ENCODE data around the gene OBSCN. TPM values are rescaled to one million over a fixed set of nuclear protein-coding genes. Genes with fewer than 3 reads are reported as not detected.

Gene OBSCN
- total and polyA plus RNA-seq, 2 experiments from 2014 or later: 1.1 to 5.2 TPM

DNA sequence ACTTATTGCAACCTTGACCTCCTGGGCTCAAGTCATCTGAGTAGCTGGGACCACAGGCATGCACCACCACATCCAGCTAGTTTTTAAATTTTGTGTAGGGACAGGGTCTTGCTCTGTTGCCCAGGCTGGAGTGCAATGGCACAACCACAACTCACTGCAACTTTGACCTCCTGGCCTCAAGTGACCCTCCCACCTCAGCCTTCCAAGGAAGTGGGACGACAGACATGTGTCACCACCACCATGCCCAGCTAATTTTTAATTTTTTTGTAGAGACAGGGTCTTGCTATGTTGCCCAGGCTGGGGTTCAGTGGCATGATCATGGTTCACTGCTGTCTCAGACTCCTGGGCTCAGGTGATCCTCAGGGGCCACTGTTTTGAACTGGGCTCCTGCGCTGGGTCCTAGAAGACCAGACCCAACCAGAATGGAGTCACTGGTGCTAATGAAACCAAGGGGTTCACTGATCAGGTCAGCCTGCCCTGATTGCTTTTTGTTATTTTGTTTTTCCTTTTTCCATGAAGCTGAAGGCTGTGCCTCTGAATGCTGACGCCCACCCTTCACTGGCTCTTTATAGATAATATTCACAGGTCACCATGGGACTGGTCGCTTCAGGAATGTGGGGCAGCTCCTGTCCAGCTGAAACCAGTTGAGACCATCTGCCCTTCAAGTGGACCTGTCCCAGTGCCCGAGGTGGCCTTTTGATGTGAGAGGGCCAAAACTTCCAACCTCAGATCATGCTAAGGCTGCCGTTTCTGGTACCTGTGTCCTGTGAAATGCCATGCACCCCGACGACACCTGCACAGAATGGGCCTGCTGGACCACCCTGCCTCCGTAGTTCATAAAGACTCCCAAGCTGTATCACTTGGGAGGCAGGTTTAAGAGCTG lies 203.9 kb downstream of the OBSCN start:
- H3K36me3 ChIP-seq (ENCODE audit: low read depth): peaks cover 3% of the 10 kb centered on the region; the same call in 1 of the 2 replicates
- no peaks in the 10 kb centered on the region for H3K9me2 ChIP-seq (ENCODE audit: insufficient read depth)
- no peak for DNase-seq
- H3K27ac ChIP-seq: no peak overlapping the region
- H3K4me1 ChIP-seq (ENCODE audit: insufficient read depth): peaks cover 14% of the 10 kb centered on the region
- no peak overlapping the region for H3K4me3 ChIP-seq
- H3K9ac ChIP-seq: no peak overlapping the region
- 94% methylated on average over 9 of the region's 9 CpGs for WGBS, 2 experiments (ENCODE audit: low coverage in 1 of 2, low lambda C conversion rate in 2 of 2, missing lambda C conversion rate in 2 of 2)
- TF ChIP-seq EZH2 (IDR thresholded peaks at IDR 0.05; ENCODE audit: insufficient read depth, poor library complexity, severe bottlenecking): no peak
- no peak for TF ChIP-seq EZH2phosphoT487 (IDR thresholded peaks at IDR 0.05; ENCODE audit: insufficient read depth, low read depth)
- H2AFZ ChIP-seq: no peak overlapping the region
- in situ Hi-C loops (cut with MboI): no loop called here
- H3K27me3 ChIP-seq (replicated peaks; ENCODE audit: insufficient read depth): peaks cover 13% of the 10 kb centered on the region
- no peaks in the 10 kb centered on the region for H3F3A ChIP-seq (ENCODE audit: insufficient read depth)
- H3K4me2 ChIP-seq (ENCODE audit: unreplicated experiment): no peak overlapping the region
- peaks cover 12% of the 10 kb centered on the region for H3K79me2 ChIP-seq (ENCODE audit: insufficient read depth)
- no peaks in the 10 kb centered on the region for H4K20me1 ChIP-seq (ENCODE audit: insufficient read depth)
- no peaks in the 10 kb centered on the region for H3K9me3 ChIP-seq (ENCODE audit: low read depth)

DNA sequence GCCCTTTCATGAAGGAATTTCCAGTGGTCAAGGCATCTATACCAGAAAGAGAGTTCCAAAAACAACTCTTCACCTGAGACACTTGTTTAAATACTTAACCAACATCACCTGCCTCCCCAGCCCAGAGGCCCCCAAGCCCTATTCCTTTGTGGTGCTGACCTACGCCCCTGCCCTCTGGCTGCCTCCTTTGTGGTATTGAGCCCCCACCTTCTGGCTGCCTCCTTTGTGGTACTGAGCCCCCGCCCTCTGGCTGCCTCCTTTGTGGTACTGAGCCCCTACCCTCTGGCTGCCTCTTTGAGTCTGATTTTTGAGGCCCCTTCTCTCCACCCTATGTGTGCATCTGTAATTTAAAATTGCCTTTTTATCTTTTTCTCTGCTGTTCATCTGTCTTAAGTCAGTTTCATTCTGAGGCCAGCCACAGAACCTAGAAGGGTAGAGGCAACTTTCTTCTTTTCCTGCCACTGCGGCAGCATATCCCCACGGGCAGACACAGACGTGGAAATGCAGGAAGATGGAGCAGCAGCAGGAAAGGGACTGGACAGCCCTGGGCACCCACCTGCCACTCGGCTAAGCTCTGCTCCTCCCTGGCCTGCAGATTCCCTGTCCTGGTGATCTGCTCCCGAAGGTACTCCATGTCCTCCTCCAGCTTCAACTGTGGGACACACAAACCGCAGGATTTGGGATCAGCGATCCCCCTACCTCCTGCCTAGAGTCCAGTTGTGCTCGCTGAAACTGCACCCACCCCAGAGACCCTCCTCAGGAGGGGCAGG lies 205.6 kb downstream of the OBSCN start:
- Histone ChIP-seq H3K9me2 (ENCODE audit: insufficient read depth) (no peaks in the 10 kb centered on the region), H3K27me3 (replicated peaks; ENCODE audit: insufficient read depth) (peaks cover 13% of the 10 kb centered on the region), H3K4me2 (ENCODE audit: unreplicated experiment) (no peak overlapping the region), H3K79me2 (ENCODE audit: insufficient read depth) (no peaks in the 10 kb centered on the region; the same call in 1 of the 2 replicates), H3K9me3 (ENCODE audit: low read depth) (no peaks in the 10 kb centered on the region), H2AFZ (no peak overlapping the region), H3F3A (ENCODE audit: insufficient read depth) (no peaks in the 10 kb centered on the region), H3K4me3 (no peak overlapping the region), H4K20me1 (ENCODE audit: insufficient read depth) (no peaks in the 10 kb centered on the region), H3K9ac (no peak overlapping the region), H3K27ac (no peak overlapping the region), H3K36me3 (ENCODE audit: low read depth) (peaks cover 3% of the 10 kb centered on the region; the same call in 1 of the 2 replicates), H3K4me1 (ENCODE audit: insufficient read depth) (peaks cover 5% of the 10 kb centered on the region; the same call in 1 of the 2 replicates)
- TF ChIP-seq EZH2 (IDR thresholded peaks at IDR 0.05; ENCODE audit: insufficient read depth, poor library complexity, severe bottlenecking): no peak
- no peak for TF ChIP-seq EZH2phosphoT487 (IDR thresholded peaks at IDR 0.05; ENCODE audit: insufficient read depth, low read depth)
- DNase-seq: no peak
- in situ Hi-C loops (cut with MboI): no loop called here
- WGBS, 2 experiments (ENCODE audit: low coverage in 1 of 2, low lambda C conversion rate in 2 of 2, missing lambda C conversion rate in 2 of 2): 88 to 91% methylated on average over 10 of the region's 10 CpGs

- WGBS, 2 experiments (ENCODE audit: low coverage in 1 of 2, low lambda C conversion rate in 2 of 2, missing lambda C conversion rate in 2 of 2): 75 to 77% methylated on average over 22 to 25 of the region's 25 CpGs
- Histone ChIP-seq H3K27me3 (replicated peaks; ENCODE audit: insufficient read depth) (peaks cover 13% of the 10 kb centered on the region), H4K20me1 (ENCODE audit: insufficient read depth) (no peaks in the 10 kb centered on the region), H2AFZ (no peak overlapping the region), H3K9me3 (ENCODE audit: low read depth) (no peaks in the 10 kb centered on the region), H3K4me2 (ENCODE audit: unreplicated experiment) (no peak overlapping the region), H3K36me3 (ENCODE audit: low read depth) (peaks cover 3% of the 10 kb centered on the region; the same call in 1 of the 2 replicates), H3K9ac (no peak overlapping the region), H3K9me2 (ENCODE audit: insufficient read depth) (no peaks in the 10 kb centered on the region), H3F3A (ENCODE audit: insufficient read depth) (no peaks in the 10 kb centered on the region), H3K79me2 (ENCODE audit: insufficient read depth) (no peaks in the 10 kb centered on the region), H3K27ac (no peak overlapping the region), H3K4me1 (ENCODE audit: insufficient read depth) (peaks cover 5% of the 10 kb centered on the region; the same call in 1 of the 2 replicates), H3K4me3 (no peak overlapping the region)
- in situ Hi-C loops (cut with MboI): no loop called here
- TF ChIP-seq EZH2 (IDR thresholded peaks at IDR 0.05; ENCODE audit: insufficient read depth, poor library complexity, severe bottlenecking) (no peak), EZH2phosphoT487 (IDR thresholded peaks at IDR 0.05; ENCODE audit: insufficient read depth, low read depth) (no peak)
- DNase-seq: no peak
Measured at GRCh38 chr1:228414511-228415211, 206.8 kb downstream of the OBSCN start.

GRCh38 chr1:228415221-228415620 lies 207.4 kb downstream of the OBSCN start:
- no peaks in the 10 kb centered on the region for H3K9me3 ChIP-seq (ENCODE audit: low read depth)
- no peak overlapping the region for H3K4me3 ChIP-seq
- H3K4me2 ChIP-seq (ENCODE audit: unreplicated experiment): no peak overlapping the region
- peaks cover 13% of the 10 kb centered on the region for H3K27me3 ChIP-seq (replicated peaks; ENCODE audit: insufficient read depth)
- no peaks in the 10 kb centered on the region for H3F3A ChIP-seq (ENCODE audit: insufficient read depth)
- no peak overlapping the region for H3K9ac ChIP-seq
- 42 to 69% methylated on average over 4 to 7 of the region's 7 CpGs for WGBS, 2 experiments (ENCODE audit: low coverage in 1 of 2, low lambda C conversion rate in 2 of 2, missing lambda C conversion rate in 2 of 2)
- no peak for DNase-seq
- no peaks in the 10 kb centered on the region for H4K20me1 ChIP-seq (ENCODE audit: insufficient read depth)
- TF ChIP-seq EZH2phosphoT487 (IDR thresholded peaks at IDR 0.05; ENCODE audit: insufficient read depth, low read depth): no peak
- TF ChIP-seq EZH2 (IDR thresholded peaks at IDR 0.05; ENCODE audit: insufficient read depth, poor library complexity, severe bottlenecking): no peak
- peaks cover 2% of the 10 kb centered on the region; the same call in 1 of the 2 replicates for H3K36me3 ChIP-seq (ENCODE audit: low read depth)
- no peaks in the 10 kb centered on the region for H3K9me2 ChIP-seq (ENCODE audit: insufficient read depth)
- H2AFZ ChIP-seq: no peak overlapping the region
- peaks cover 5% of the 10 kb centered on the region; the same call in 1 of the 2 replicates for H3K4me1 ChIP-seq (ENCODE audit: insufficient read depth)
- no peak overlapping the region for H3K27ac ChIP-seq
- no peaks in the 10 kb centered on the region for H3K79me2 ChIP-seq (ENCODE audit: insufficient read depth)
- in situ Hi-C loops (cut with MboI): no loop called here
